Stimulated activated CD8-positive, alpha-beta memory T cell treated with anti-CD3 and anti-CD28 coated beads, Interleukin-2, amount 100 ng/mL, for 1 hour (primary cell): Measurements from ENCODE around the gene RPL7L1.

Experiments
- DNase-seq, 2 donors: peaks; one replicate each; pipeline ENCODE4 v3.0.0-alpha.2; 2020; ENCODE audit warnings: low read depth in 2 of 2

RPL7L1 gene

GRCh38 chr6:42932412-42932811 lies 53.0 kb downstream of the RPL7L1 start:
- no peak for DNase-seq

GRCh38 chr6:42933205-42933604 lies 53.8 kb downstream of the RPL7L1 start:
- DNase-seq = no peak

- no peak for DNase-seq
Observed at GRCh38 chr6:42935322-42935721, 55.9 kb downstream of the RPL7L1 start.

- no peak for DNase-seq
Observed at GRCh38 chr6:42936398-42936797, 57.0 kb downstream of the RPL7L1 start.

- no peak for DNase-seq
Observed at GRCh38 chr6:42937548-42938427, 58.4 kb downstream of the RPL7L1 start.

GRCh38 chr6:42938428-42938796 lies 59.0 kb downstream of the RPL7L1 start:
- no peak for DNase-seq

GRCh38 chr6:42938987-42939809 lies 59.8 kb downstream of the RPL7L1 start:
- no peak for DNase-seq
